Measurements from ENCODE around the gene TERT. TPM values are rescaled to one million over a fixed set of nuclear protein-coding genes. Genes with fewer than 3 reads are reported as not detected.

TERT gene
- total and polyA plus RNA-seq, 2 donors (not counting 1 experiment from before 2014, with no cell fraction given), result 0.24 to 0.39 TPM

- H2AFZ ChIP-seq (ENCODE audit: insufficient read depth, low read depth, low read length, poor library complexity, severe bottlenecking), result peak overlapping the region; percentile 60
- peak overlapping the region; percentile 64 for H3K9ac ChIP-seq (ENCODE audit: low read length)
- ChIA-PET CTCF (interaction anchor here (0.5 to 5.6 kb wide), 9 partner anchors 28 to 300 kb away, joined by 3 to 26 read pairs (median 3); no protein-coding TSS in a partner anchor), POLR2A (interaction anchor here (0.5 to 2.2 kb wide), 5 partner anchors 16 to 136 kb away, joined by 3 to 26 read pairs (median 3); no protein-coding TSS in a partner anchor)
- H3K27ac ChIP-seq (ENCODE audit: low read length in 2 of 2), result peak overlapping the region in 1 of 2 donors; percentile 21
- peak overlapping the region; percentile 53 to 81 (median 60) for H3K4me3 ChIP-seq (ENCODE audit: control extremely low read depth in 1 of 5, extremely low read depth in 1 of 5, insufficient read depth in 1 of 5, low read depth in 2 of 5, low read length in 4 of 5)
- peaks cover 19 to 36% of the 10 kb centered on the region in 2 donors for H3K4me1 ChIP-seq (ENCODE audit: control insufficient read depth in 2 of 2, insufficient read depth in 2 of 2, low read length in 2 of 2)
- no peak for ATAC-seq (ENCODE audit: low read depth)
- H3K4me2 ChIP-seq (replicated peaks; ENCODE audit: low read depth, low read length, poor library complexity, severe bottlenecking), result peak overlapping the region; percentile 89
- peaks cover 0 to 30% of the 10 kb centered on the region in 2 experiments for H3K36me3 ChIP-seq (replicated peaks in 1 of 2; ENCODE audit: control extremely low read depth in 1 of 2, control insufficient read depth in 1 of 2, extremely low read depth in 1 of 2, insufficient read depth in 2 of 2, low read length in 1 of 2)
- peak overlapping the region; percentile 91 for H3K27ac Mint-ChIP-seq
- DNase-seq, result peak; percentile 34
- H3K4me1 Mint-ChIP-seq, result peaks cover 29% of the 10 kb centered on the region
- 8% methylated on average over 58 of the region's 61 CpGs for WGBS (ENCODE audit: insufficient coverage)
- H3K9me3 ChIP-seq (ENCODE audit: control extremely low read depth in 1 of 3, control insufficient read depth in 2 of 3, insufficient read depth in 1 of 3, low read length in 2 of 3), result no peaks in the 10 kb centered on the region
- H4K20me1 ChIP-seq (ENCODE audit: control insufficient read depth, insufficient read depth, low read length, poor library complexity, severe bottlenecking), result peaks cover 16% of the 10 kb centered on the region
- TF ChIP-seq EZH2 (IDR thresholded peaks at IDR 0.05; ENCODE audit: borderline replicate concordance, insufficient read depth, low read depth, low read length, poor library complexity, severe bottlenecking), result no peak
- TF ChIP-seq CTCF (IDR thresholded peaks at IDR 0.05), result no peak
- H3K79me2 ChIP-seq (ENCODE audit: control insufficient read depth, insufficient read depth, low read length), result peaks cover 53% of the 10 kb centered on the region
- H3K27me3 ChIP-seq (replicated peaks in 1 of 4; ENCODE audit: control extremely low read depth in 1 of 4, control insufficient read depth in 3 of 4, insufficient read depth in 4 of 4, low read length in 3 of 4), result no peaks in the 10 kb centered on the region
- H3K27me3 Mint-ChIP-seq, result no peaks in the 10 kb centered on the region
- H3K9me3 Mint-ChIP-seq (ENCODE audit: insufficient read depth), result no peaks in the 10 kb centered on the region
- intact Hi-C loops (cut with micrococcal nuclease), result loop anchor here (2.0 to 10.0 kb wide), 2 partner anchors 49 to 141 kb away; partner anchors contain the start of gene TERT
- H3K4me3 Mint-ChIP-seq, result peak overlapping the region; percentile 91
Measured at GRCh38 chr5:1343931-1344901, 49.3 kb upstream of the TERT start.
